Liver (tissue), 9 donors: ENCODE measurements around the gene RELA. TPM values are rescaled to one million over a fixed set of nuclear protein-coding genes. Genes with fewer than 3 reads are reported as not detected.

Experiments
- DNase-seq: peaks from one replicate; pipeline ENCODE4 v3.0.0-alpha.2; 2017; ENCODE audit warnings: low spot score
- H3K27ac ChIP-seq, 2 donors: one replicate each; pipeline ENCODE4 v1.7.0; 2013; ENCODE audit warnings: inconsistent platforms in 2 of 2, low read length in 2 of 2, control low read depth in 1 of 2, low read depth in 1 of 2, mild to moderate bottlenecking in 1 of 2
- H3K27me3 ChIP-seq, 4 donors: one replicate each; pipeline versions ENCODE4 v1.6.1 to v1.7.0; 2013; ENCODE audit warnings: low read length in 3 of 4, inconsistent platforms in 1 of 4, mild to moderate bottlenecking in 1 of 4, moderate library complexity in 1 of 4; ENCODE audit not compliant: control insufficient read depth in 4 of 4, insufficient read depth in 4 of 4
- H3K36me3 ChIP-seq, 4 donors: one replicate each; pipeline versions ENCODE4 v1.6.1 to v1.7.0; 2013; ENCODE audit warnings: low read length in 3 of 4, mild to moderate bottlenecking in 3 of 4, low read depth in 1 of 4, moderate library complexity in 1 of 4; ENCODE audit not compliant: control insufficient read depth in 4 of 4, insufficient read depth in 3 of 4
- H3K4me1 ChIP-seq, 4 donors: one replicate each; pipeline versions ENCODE4 v1.6.1 to v1.7.0; 2013; ENCODE audit warnings: low read length in 3 of 4, mild to moderate bottlenecking in 3 of 4, moderate library complexity in 1 of 4; ENCODE audit not compliant: control insufficient read depth in 4 of 4, insufficient read depth in 4 of 4
- H3K4me3 ChIP-seq, 3 donors: one replicate each; pipeline versions ENCODE4 v1.6.1 to v1.7.0; 2013; ENCODE audit warnings: low read length in 3 of 3, control low read depth in 1 of 3, low read depth in 1 of 3, mild to moderate bottlenecking in 1 of 3
- H3K9ac ChIP-seq, 2 donors: one replicate each; pipeline ENCODE4 v1.7.0; 2013; ENCODE audit warnings: low read length in 2 of 2, mild to moderate bottlenecking in 2 of 2, moderate library complexity in 2 of 2, control low read depth in 1 of 2, low read depth in 1 of 2
- H3K9me3 ChIP-seq, 4 donors: one replicate each; pipeline versions ENCODE4 v1.6.1 to v1.7.0; 2013; ENCODE audit warnings: low read length in 3 of 4; ENCODE audit not compliant: control insufficient read depth in 4 of 4
- EGR1 ChIP-seq, 2 donors: IDR thresholded peaks; 2 replicates each; pipeline ENCODE4 v1.6.1; 2016 to 2018; ENCODE audit warnings: antibody characterized with exemption in 2 of 2, low read depth in 2 of 2
- FOXA2 ChIP-seq: IDR thresholded peaks from 2 replicates; pipeline ENCODE4 v1.6.1; 2016; ENCODE audit warnings: antibody characterized with exemption
- GABPA ChIP-seq, 2 donors: IDR thresholded peaks in 1 of 2; conservative IDR thresholded peaks in 1 of 2; 2 replicates each; pipeline ENCODE4 v1.6.1; 2016; ENCODE audit warnings: antibody characterized with exemption in 2 of 2, mild to moderate bottlenecking in 1 of 2, moderate library complexity in 1 of 2
- HNF4A ChIP-seq, 2 donors: conservative IDR thresholded peaks; 2 replicates each; pipeline ENCODE4 v1.6.1; 2016; ENCODE audit warnings: antibody characterized with exemption in 2 of 2, mild to moderate bottlenecking in 2 of 2
- HNF4G ChIP-seq: IDR thresholded peaks from 2 replicates; pipeline ENCODE4 v1.6.1; 2016; ENCODE audit warnings: antibody characterized with exemption
- JUND ChIP-seq, 2 donors: IDR thresholded peaks; 2 replicates each; pipeline ENCODE4 v1.6.1; 2016; ENCODE audit warnings: antibody characterized with exemption in 2 of 2
- NR2F2 ChIP-seq: IDR thresholded peaks from 2 replicates; pipeline ENCODE4 v1.6.1; 2016; ENCODE audit warnings: antibody characterized with exemption
- RAD21 ChIP-seq, 2 donors: IDR thresholded peaks; 2 replicates each; pipeline ENCODE4 v1.6.1; 2016; ENCODE audit warnings: antibody characterized with exemption in 2 of 2, mild to moderate bottlenecking in 2 of 2
- RXRA ChIP-seq, 2 donors: IDR thresholded peaks; 2 replicates each; pipeline ENCODE4 v1.6.1; 2017 to 2018; ENCODE audit warnings: antibody characterized with exemption in 2 of 2, mild to moderate bottlenecking in 1 of 2
- SP1 ChIP-seq: IDR thresholded peaks from 2 replicates; pipeline ENCODE4 v1.6.1; 2018; ENCODE audit warnings: antibody characterized with exemption, mild to moderate bottlenecking
- TAF1 ChIP-seq: conservative IDR thresholded peaks from 2 replicates; pipeline ENCODE4 v1.6.1; 2016; ENCODE audit warnings: antibody characterized with exemption, mild to moderate bottlenecking
- YY1 ChIP-seq: IDR thresholded peaks from 2 replicates; pipeline ENCODE4 v1.6.1; 2016; ENCODE audit warnings: antibody characterized with exemption, mild to moderate bottlenecking
- WGBS: extraction: QIAGEN DNeasy Blood & Tissue Kit; methylation state at CpG from one replicate; pipeline ENCODE4 v1.1.7; 2013; 5-methylcytosine and 5-hydroxymethylcytosine counted together
- polyA plus RNA-seq, 2 donors: library from polyadenylated mRNA; stranded (reverse) in 1 of 2; unstranded in 1 of 2; fragments of 200-250 nt in 1 of 2; fragments of >200 nt in 1 of 2; fragmentation: Nextera tagmentation in 1 of 2; extraction: Ambion mirVana in 1 of 2; gene quantifications; one replicate each; pipeline versions ENCODE4 v1.2.1 to v1.2.3, GENCODE V29; 2013 to 2015
- total RNA-seq, 2 donors: library from RNA; depleted of rRNA; stranded (reverse); fragments of >200 nt; gene quantifications; one replicate each; pipeline ENCODE4 v1.2.3, GENCODE V29; 2014
- TF ChIP-seq, protein P1 (sequence below): IDR thresholded peaks from 2 replicates; pipeline ENCODE4 v1.6.1; 2016; ENCODE audit warnings: antibody characterized with exemption
- TF ChIP-seq, protein P2 (sequence below): IDR thresholded peaks from 2 replicates; pipeline ENCODE4 v1.6.1; 2016; ENCODE audit warnings: antibody characterized with exemption
- TF ChIP-seq, protein P3 (sequence below): fragments of 150-350 bp; IDR thresholded peaks from 2 replicates; pipeline ENCODE4 v1.5.1; 2017; ENCODE audit warnings: improper control_type of control experiment, low read depth, low read length; ENCODE audit not compliant: missing input control
- TF ChIP-seq, protein P4 (sequence below): IDR thresholded peaks from 2 replicates; pipeline ENCODE4 v1.6.1; 2016; ENCODE audit warnings: antibody characterized with exemption, mild to moderate bottlenecking
- TF ChIP-seq, protein P5 (sequence below): IDR thresholded peaks from 2 replicates; pipeline ENCODE4 v1.6.1; 2016; ENCODE audit warnings: antibody characterized with exemption
- donor health status: healthy.
- donor health status: healthy.
- donor health status: healthy.
- donor health status: healthy.
- donor health status: healthy.

Gene RELA
- total and polyA plus RNA-seq, 4 donors = 11.1 to 30.7 (median 22.0) TPM

DNA sequence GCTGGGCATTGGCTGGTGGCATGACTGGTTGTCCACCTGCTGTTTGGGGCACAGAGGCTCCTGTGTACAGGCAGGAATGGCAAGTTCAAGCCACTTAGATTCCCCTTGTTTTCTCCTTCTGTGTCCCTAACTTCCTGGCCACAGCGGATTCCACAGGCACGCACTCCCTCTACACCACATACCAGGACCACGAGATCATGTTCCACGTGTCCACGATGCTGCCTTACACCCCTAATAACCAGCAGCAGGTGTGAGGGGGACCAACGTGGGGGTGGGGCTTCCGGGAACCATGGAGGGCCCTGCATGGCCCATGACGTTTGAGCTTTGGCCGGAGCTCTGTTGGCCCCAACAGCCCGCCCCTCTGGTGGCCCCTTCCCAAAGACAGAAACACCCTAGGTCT, 17.0 kb downstream of the RELA start:
- H3K27ac ChIP-seq = no peak overlapping the region
- WGBS = 82% methylated on average over 10 of the region's 10 CpGs
- no peak overlapping the region for H3K9ac ChIP-seq
- DNase-seq = no peak
- no peaks in the 10 kb centered on the region for H3K9me3 ChIP-seq
- H3K27me3 ChIP-seq = no peaks in the 10 kb centered on the region
- H3K4me1 ChIP-seq = peaks cover 5 to 25% (median 19%) of the 10 kb centered on the region in 4 donors
- TF ChIP-seq FOXA2 (no peak), YY1 (no peak), JUND (IDR thresholded peaks at IDR 0.05) (no peak), GABPA (IDR thresholded peaks at IDR 0.05 in 1 of 2, conservative IDR thresholded peaks at IDR 0.05 in 1 of 2) (no peak), TAF1 (no peak), RXRA (IDR thresholded peaks at IDR 0.05) (no peak), RAD21 (IDR thresholded peaks at IDR 0.05) (no peak), EGR1 (IDR thresholded peaks at IDR 0.05; ENCODE audit: low read depth in 2 of 2) (no peak), HNF4G (no peak), HNF4A (conservative IDR thresholded peaks at IDR 0.05) (no peak), SP1 (no peak)
- TF ChIP-seq, protein P1, sequence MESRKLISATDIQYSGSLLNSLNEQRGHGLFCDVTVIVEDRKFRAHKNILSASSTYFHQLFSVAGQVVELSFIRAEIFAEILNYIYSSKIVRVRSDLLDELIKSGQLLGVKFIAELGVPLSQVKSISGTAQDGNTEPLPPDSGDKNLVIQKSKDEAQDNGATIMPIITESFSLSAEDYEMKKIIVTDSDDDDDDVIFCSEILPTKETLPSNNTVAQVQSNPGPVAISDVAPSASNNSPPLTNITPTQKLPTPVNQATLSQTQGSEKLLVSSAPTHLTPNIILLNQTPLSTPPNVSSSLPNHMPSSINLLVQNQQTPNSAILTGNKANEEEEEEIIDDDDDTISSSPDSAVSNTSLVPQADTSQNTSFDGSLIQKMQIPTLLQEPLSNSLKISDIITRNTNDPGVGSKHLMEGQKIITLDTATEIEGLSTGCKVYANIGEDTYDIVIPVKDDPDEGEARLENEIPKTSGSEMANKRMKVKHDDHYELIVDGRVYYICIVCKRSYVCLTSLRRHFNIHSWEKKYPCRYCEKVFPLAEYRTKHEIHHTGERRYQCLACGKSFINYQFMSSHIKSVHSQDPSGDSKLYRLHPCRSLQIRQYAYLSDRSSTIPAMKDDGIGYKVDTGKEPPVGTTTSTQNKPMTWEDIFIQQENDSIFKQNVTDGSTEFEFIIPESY = no peak
- TF ChIP-seq, protein P2, sequence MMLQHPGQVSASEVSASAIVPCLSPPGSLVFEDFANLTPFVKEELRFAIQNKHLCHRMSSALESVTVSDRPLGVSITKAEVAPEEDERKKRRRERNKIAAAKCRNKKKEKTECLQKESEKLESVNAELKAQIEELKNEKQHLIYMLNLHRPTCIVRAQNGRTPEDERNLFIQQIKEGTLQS = no peak
- TF ChIP-seq, protein P3, sequence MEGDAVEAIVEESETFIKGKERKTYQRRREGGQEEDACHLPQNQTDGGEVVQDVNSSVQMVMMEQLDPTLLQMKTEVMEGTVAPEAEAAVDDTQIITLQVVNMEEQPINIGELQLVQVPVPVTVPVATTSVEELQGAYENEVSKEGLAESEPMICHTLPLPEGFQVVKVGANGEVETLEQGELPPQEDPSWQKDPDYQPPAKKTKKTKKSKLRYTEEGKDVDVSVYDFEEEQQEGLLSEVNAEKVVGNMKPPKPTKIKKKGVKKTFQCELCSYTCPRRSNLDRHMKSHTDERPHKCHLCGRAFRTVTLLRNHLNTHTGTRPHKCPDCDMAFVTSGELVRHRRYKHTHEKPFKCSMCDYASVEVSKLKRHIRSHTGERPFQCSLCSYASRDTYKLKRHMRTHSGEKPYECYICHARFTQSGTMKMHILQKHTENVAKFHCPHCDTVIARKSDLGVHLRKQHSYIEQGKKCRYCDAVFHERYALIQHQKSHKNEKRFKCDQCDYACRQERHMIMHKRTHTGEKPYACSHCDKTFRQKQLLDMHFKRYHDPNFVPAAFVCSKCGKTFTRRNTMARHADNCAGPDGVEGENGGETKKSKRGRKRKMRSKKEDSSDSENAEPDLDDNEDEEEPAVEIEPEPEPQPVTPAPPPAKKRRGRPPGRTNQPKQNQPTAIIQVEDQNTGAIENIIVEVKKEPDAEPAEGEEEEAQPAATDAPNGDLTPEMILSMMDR = no peak
- TF ChIP-seq, protein P4, sequence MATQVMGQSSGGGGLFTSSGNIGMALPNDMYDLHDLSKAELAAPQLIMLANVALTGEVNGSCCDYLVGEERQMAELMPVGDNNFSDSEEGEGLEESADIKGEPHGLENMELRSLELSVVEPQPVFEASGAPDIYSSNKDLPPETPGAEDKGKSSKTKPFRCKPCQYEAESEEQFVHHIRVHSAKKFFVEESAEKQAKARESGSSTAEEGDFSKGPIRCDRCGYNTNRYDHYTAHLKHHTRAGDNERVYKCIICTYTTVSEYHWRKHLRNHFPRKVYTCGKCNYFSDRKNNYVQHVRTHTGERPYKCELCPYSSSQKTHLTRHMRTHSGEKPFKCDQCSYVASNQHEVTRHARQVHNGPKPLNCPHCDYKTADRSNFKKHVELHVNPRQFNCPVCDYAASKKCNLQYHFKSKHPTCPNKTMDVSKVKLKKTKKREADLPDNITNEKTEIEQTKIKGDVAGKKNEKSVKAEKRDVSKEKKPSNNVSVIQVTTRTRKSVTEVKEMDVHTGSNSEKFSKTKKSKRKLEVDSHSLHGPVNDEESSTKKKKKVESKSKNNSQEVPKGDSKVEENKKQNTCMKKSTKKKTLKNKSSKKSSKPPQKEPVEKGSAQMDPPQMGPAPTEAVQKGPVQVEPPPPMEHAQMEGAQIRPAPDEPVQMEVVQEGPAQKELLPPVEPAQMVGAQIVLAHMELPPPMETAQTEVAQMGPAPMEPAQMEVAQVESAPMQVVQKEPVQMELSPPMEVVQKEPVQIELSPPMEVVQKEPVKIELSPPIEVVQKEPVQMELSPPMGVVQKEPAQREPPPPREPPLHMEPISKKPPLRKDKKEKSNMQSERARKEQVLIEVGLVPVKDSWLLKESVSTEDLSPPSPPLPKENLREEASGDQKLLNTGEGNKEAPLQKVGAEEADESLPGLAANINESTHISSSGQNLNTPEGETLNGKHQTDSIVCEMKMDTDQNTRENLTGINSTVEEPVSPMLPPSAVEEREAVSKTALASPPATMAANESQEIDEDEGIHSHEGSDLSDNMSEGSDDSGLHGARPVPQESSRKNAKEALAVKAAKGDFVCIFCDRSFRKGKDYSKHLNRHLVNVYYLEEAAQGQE = no peak
- TF ChIP-seq, protein P5, sequence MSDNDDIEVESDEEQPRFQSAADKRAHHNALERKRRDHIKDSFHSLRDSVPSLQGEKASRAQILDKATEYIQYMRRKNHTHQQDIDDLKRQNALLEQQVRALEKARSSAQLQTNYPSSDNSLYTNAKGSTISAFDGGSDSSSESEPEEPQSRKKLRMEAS = no peak
- peaks cover 4 to 8% (median 6%) of the 10 kb centered on the region in 4 donors for H3K36me3 ChIP-seq
- no peak overlapping the region for H3K4me3 ChIP-seq

DNA sequence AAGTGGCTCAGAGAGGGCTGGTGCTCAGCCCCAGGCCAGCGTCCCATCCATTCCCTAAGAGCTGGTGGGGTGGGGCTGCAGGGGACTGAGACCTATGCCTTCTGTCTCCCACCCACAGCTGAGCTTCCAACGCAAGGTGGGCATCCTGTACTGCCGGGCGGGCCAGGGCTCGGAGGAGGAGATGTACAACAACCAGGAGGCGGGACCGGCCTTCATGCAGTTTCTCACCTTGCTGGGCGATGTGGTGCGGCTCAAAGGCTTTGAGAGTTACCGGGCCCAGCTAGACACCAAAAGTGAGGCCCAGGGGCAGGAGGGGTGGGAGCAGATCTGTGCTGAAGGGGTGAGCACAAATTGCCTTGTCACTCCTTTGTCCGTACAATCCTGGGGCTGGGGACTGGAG, 17.9 kb downstream of the RELA start:
- no peaks in the 10 kb centered on the region for H3K27me3 ChIP-seq
- H3K9ac ChIP-seq = no peak overlapping the region
- no peak overlapping the region for H3K27ac ChIP-seq
- no peak for TF ChIP-seq JUND (IDR thresholded peaks at IDR 0.05)
- TF ChIP-seq, protein P1 = no peak
- TF ChIP-seq TAF1 = no peak
- TF ChIP-seq NR2F2 = no peak
- TF ChIP-seq RAD21 (IDR thresholded peaks at IDR 0.05) = no peak
- TF ChIP-seq EGR1 (IDR thresholded peaks at IDR 0.05; ENCODE audit: low read depth in 2 of 2) = no peak
- no peak for TF ChIP-seq YY1
- TF ChIP-seq, protein P4 = no peak
- peaks cover 0 to 4% (median 2%) of the 10 kb centered on the region in 4 donors for H3K36me3 ChIP-seq
- no peaks in the 10 kb centered on the region for H3K9me3 ChIP-seq
- no peak overlapping the region for H3K4me3 ChIP-seq
- H3K4me1 ChIP-seq = peaks cover 3 to 27% (median 18%) of the 10 kb centered on the region in 4 donors
- DNase-seq = no peak
- WGBS = 86% methylated on average over 11 of the region's 11 CpGs
